Chondrocyte (in vitro differentiated cells): Measurements from ENCODE around the gene C18orf63. TPM values are rescaled to one million over a fixed set of nuclear protein-coding genes. Genes with fewer than 3 reads are reported as not detected.

Experiments used
- DNase-seq: peaks from one replicate; pipeline ENCODE4 v3.0.0; 2021; ENCODE audit warnings: mixed read lengths, low spot score
- H3K27ac Mint-ChIP-seq: one replicate; pipeline ENCODE4 v1.8.0; 2021; ENCODE audit warnings: mild to moderate bottlenecking, moderate library complexity, mixed read lengths; ENCODE audit not compliant: unreplicated experiment
- H3K27me3 Mint-ChIP-seq: 2 replicates; pipeline ENCODE4 v1.8.0; 2021; ENCODE audit warnings: low read depth, mixed read lengths
- H3K36me3 Mint-ChIP-seq: 2 replicates; pipeline ENCODE4 v1.8.0; 2021; ENCODE audit warnings: low read depth, mixed read lengths
- H3K4me1 Mint-ChIP-seq: 2 replicates; pipeline ENCODE4 v1.8.0; 2021; ENCODE audit warnings: low read depth, mild to moderate bottlenecking, mixed read lengths
- H3K4me3 Mint-ChIP-seq: one replicate; pipeline ENCODE4 v1.8.0; 2021; ENCODE audit warnings: mild to moderate bottlenecking, moderate library complexity, mixed read lengths; ENCODE audit not compliant: unreplicated experiment
- H3K9me3 Mint-ChIP-seq: 2 replicates; pipeline ENCODE4 v1.8.0; 2021; ENCODE audit warnings: low read depth, mixed read lengths
- total RNA-seq: library from RNA; stranded (reverse); gene quantifications from 3 replicates; pipeline ENCODE4 v1.2.1, GENCODE V29; 2021
- TF ChIP-seq, protein P1 (sequence below): fragments of 200-600 bp; sonication (generic); IDR thresholded peaks from 2 replicates; pipeline ENCODE4 v1.5.0; 2021; ENCODE audit warnings: antibody characterized with exemption, mild to moderate bottlenecking, moderate library complexity

Gene C18orf63
- total RNA-seq, 1 donor from 2014 or later = not detected

DNA sequence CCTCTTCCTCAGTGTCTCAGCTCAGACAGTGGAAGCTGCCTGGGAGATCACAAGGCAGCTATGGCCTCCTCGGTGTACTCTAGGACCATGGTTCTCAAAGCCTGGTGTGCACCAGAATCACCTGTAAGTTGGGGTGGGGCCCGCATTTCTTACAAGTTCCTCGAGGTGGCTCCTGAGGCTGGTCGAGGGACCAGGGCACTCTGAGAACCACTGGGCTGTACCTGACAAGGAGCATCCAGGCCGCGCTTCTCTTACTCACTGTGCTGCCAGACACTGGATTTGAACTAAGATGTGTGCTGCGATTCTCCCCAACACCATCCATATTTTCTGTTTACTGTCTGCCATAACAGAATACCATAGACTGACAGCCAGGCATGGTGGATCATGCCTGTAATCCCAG, 81.9 kb downstream of the C18orf63 start:
- no peak overlapping the region for H3K27ac Mint-ChIP-seq
- no peak for DNase-seq
- H3K36me3 Mint-ChIP-seq = no peaks in the 10 kb centered on the region
- peaks cover 11% of the 10 kb centered on the region for H3K27me3 Mint-ChIP-seq
- H3K4me1 Mint-ChIP-seq = peaks cover 14% of the 10 kb centered on the region
- H3K4me3 Mint-ChIP-seq = no peak overlapping the region
- H3K9me3 Mint-ChIP-seq = peaks cover 4% of the 10 kb centered on the region
- TF ChIP-seq, protein P1, sequence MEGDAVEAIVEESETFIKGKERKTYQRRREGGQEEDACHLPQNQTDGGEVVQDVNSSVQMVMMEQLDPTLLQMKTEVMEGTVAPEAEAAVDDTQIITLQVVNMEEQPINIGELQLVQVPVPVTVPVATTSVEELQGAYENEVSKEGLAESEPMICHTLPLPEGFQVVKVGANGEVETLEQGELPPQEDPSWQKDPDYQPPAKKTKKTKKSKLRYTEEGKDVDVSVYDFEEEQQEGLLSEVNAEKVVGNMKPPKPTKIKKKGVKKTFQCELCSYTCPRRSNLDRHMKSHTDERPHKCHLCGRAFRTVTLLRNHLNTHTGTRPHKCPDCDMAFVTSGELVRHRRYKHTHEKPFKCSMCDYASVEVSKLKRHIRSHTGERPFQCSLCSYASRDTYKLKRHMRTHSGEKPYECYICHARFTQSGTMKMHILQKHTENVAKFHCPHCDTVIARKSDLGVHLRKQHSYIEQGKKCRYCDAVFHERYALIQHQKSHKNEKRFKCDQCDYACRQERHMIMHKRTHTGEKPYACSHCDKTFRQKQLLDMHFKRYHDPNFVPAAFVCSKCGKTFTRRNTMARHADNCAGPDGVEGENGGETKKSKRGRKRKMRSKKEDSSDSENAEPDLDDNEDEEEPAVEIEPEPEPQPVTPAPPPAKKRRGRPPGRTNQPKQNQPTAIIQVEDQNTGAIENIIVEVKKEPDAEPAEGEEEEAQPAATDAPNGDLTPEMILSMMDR = no peak

DNA sequence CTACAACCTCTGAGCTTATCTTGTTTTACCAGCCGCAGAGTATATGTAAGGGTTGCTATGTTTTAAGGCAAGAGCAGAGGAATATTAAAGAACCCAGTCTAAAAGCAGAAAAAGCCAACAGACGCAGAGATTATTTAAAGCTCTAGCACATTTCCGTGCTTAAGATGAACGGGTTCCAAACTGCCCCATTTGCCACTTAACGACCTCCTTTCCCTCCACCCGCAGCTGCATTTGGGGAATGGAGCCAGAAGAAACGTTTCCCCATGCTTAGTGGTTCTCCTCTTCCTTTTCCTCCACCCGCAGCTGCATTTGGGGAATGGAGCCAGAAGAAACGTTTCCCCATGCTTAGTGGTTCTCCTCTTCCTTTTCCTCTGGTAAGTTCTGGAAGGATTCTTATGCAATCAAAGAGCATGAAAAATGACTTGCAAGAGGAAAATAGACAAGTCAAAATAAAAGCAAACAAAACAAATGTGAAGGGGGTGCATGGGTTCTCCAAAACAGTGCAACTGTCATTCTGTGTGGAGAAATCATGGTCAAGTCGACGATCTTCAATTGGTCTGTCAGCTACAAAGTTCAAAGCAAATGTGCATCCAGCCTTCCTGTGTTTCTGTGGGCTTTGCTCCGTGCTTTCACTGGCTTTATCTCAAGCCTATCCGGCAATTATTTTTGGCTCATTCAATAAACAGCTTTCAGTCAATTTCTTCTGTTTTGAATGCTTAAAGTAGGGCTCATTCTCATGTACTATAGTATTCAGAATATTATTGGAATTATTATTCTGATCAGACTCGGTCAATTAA, 83.7 kb downstream of the C18orf63 start:
- TF ChIP-seq, protein P1 = no peak
- Mint-ChIP-seq H3K4me3 (no peak overlapping the region), H3K36me3 (no peaks in the 10 kb centered on the region), H3K9me3 (peaks cover 4% of the 10 kb centered on the region), H3K27me3 (peaks cover 1% of the 10 kb centered on the region), H3K4me1 (peaks cover 14% of the 10 kb centered on the region), H3K27ac (no peak overlapping the region)
- DNase-seq = no peak

DNA sequence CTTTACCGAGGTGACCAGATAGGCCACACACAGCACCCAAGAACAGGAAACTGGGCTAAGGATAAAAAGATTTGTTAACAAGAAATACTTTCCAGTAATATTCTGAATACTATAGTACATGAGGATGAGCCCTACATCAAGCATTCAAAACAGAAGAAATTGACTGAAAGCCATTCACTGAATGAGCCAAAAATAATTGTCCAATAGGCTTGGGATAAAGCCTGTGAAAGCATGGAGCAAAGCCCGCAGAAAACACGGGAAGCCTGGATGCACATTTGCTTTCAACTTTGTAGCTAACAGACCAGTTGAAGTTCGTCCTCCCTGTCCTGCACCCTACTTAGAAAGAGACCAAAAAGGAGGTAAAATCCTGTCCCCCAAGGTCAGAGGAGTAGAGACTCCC, 85.2 kb downstream of the C18orf63 start:
- peaks cover 1% of the 10 kb centered on the region for H3K27me3 Mint-ChIP-seq
- no peaks in the 10 kb centered on the region for H3K36me3 Mint-ChIP-seq
- TF ChIP-seq, protein P1 = no peak
- H3K4me3 Mint-ChIP-seq = no peak overlapping the region
- no peak for DNase-seq
- no peaks in the 10 kb centered on the region for H3K9me3 Mint-ChIP-seq
- H3K27ac Mint-ChIP-seq = no peak overlapping the region
- H3K4me1 Mint-ChIP-seq = peaks cover 9% of the 10 kb centered on the region

DNA sequence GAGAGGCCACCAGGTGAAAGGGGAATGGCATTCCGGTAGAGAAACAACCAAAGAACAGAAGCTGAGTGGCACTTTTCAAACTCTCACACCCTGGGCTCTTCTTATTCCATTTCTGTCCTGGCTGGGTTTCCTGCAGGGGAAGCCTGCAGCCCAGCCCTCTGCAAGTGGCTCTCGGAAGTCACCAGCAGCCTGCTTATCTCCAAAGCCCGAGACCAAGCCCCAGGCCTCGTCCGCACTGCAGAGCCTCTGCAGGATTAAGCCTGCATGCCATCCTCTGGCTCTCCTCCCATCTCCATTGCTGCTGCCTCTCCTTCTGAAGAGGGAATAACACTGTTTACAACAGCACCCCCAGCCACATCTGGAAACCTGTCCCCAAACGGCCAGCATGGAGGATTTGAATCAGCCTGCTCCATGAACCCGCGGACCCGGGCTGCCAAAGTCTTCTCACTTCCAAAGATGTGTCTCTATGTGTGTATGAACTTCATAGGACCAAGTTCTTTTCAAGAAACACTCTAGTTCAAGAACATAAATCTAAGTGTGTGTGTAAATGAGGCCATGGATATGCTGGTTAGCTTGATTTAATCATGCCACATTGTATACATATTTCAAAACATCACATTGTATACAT, 87.3 kb downstream of the C18orf63 start:
- Mint-ChIP-seq H3K4me1 (no peaks in the 10 kb centered on the region), H3K4me3 (no peak overlapping the region), H3K9me3 (no peaks in the 10 kb centered on the region), H3K27me3 (peaks cover 12% of the 10 kb centered on the region), H3K36me3 (no peaks in the 10 kb centered on the region), H3K27ac (no peak overlapping the region)
- DNase-seq = no peak
- TF ChIP-seq, protein P1 = no peak

DNA sequence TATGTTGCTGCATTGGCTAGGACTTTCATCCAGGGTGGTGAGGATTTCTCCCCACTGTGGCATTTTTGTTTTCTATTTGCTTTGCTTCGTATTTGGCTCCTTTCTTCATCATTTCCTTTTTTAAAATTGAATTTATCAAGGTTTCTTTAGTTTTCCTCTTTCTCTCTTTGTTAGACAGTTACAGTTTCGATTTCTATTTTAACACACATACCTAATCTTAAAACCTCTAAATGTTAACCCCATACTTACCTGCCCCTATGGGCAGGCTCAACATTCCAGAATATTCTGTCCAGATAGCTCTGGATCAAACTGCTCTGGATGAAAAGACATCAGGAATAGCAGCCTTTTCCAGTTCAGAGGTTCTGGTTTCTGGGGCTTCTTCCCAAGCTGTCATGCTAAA, 92.2 kb downstream of the C18orf63 start:
- TF ChIP-seq, protein P1 = no peak
- Mint-ChIP-seq H3K36me3 (no peaks in the 10 kb centered on the region), H3K27ac (no peak overlapping the region), H3K4me1 (no peaks in the 10 kb centered on the region), H3K4me3 (no peak overlapping the region), H3K27me3 (peaks cover 25% of the 10 kb centered on the region), H3K9me3 (no peaks in the 10 kb centered on the region)
- DNase-seq = no peak

Other genes with a start within 250 kb of the C18orf63 start
- gene FBXO15, start 168.0 kb upstream of the C18orf63 start, total RNA-seq = 0.57 to 0.95 TPM (median 0.92 TPM) in 3 replicates
- 22.7 to 39.7 TPM (median 23.8 TPM) in 3 replicates for gene TIMM21, start 167.3 kb upstream of the C18orf63 start, total RNA-seq
- gene CYB5A, start 23.9 kb upstream of the C18orf63 start, total RNA-seq = 29.9 to 30.7 TPM (median 30.1 TPM) in 3 replicates
- not detected in 3 replicates for gene DIPK1C, start 141.5 kb downstream of the C18orf63 start, total RNA-seq
- 57.7 to 64.6 TPM (median 58.6 TPM) in 3 replicates for gene CNDP2, start 180.5 kb downstream of the C18orf63 start, total RNA-seq
- 0.22 TPM in 1 of 3 replicates, not detected in the others for gene CNDP1, start 218.7 kb downstream of the C18orf63 start, total RNA-seq